HEK293 (cell line): ENCODE data around the gene CPNE8.

Source experiments
- CTCF ChIA-PET: fragments of 350-600 bp; formaldehyde crosslinking; extraction: SDS; loops from one replicate; lab custom pipeline; 2021; ENCODE audit warnings: antibody characterized with exemption; lab: Yijun Ruan, JAX
- POLR2A ChIA-PET: fragments of 300-600 bp; formaldehyde crosslinking; extraction: SDS; loops from one replicate; lab custom pipeline; 2020; ENCODE audit warnings: antibody characterized with exemption, inconsistent platforms; lab: Yijun Ruan, JAX
- H3K27ac ChIP-seq: fragments of 200-500 bp; sonication (Bioruptor generic); 2 replicates; pipeline ENCODE4 v1.5.1; 2014; ENCODE audit warnings: low read depth, low read length, control low read depth, inconsistent platforms; ENCODE audit errors: extremely low read depth
- H3K36me3 ChIP-seq, 2 experiments: fragments of 200-500 bp in 1 of 2; sonication (Bioruptor generic) in 1 of 2; 1 replicate in 1 of 2; 2 replicates in 1 of 2; pipeline ENCODE4 v1.5.1; 2014 to 2017; ENCODE audit warnings: inconsistent platforms in 2 of 2, low read length in 2 of 2; ENCODE audit not compliant: control insufficient read depth in 2 of 2, insufficient read depth in 1 of 2
- H3K4me1 ChIP-seq: fragments of 200-500 bp; sonication (Bioruptor generic); 2 replicates; pipeline ENCODE4 v1.5.1; 2014; ENCODE audit warnings: mild to moderate bottlenecking, low read length, inconsistent platforms; ENCODE audit not compliant: control insufficient read depth, insufficient read depth
- H3K4me3 ChIP-seq: 2 replicates; pipeline ENCODE4 v1.5.1; 2011; ENCODE audit warnings: low read depth, mild to moderate bottlenecking, control low read depth, low read length, moderate library complexity
- H3K9me3 ChIP-seq: fragments of 200-500 bp; sonication (Bioruptor generic); 2 replicates; pipeline ENCODE4 v1.5.1; 2014; ENCODE audit warnings: low read depth, low read length, inconsistent platforms; ENCODE audit not compliant: control insufficient read depth, insufficient read depth
- HIC1 ChIP-seq: fragments of 450-650 bp; formaldehyde crosslinking; IDR thresholded peaks from 2 replicates; pipeline ENCODE4 v1.5.1; 2016; ENCODE audit warnings: missing biosample characterization, missing genetic modification characterization
- HOXA7 ChIP-seq: sonication (generic); formaldehyde crosslinking; IDR thresholded peaks from 2 replicates; pipeline ENCODE4 v1.8.1; 2022; ENCODE audit warnings: missing genetic modification reagents, borderline replicate concordance
- KLF7 ChIP-seq: fragments of 450-650 bp; formaldehyde crosslinking; IDR thresholded peaks from 2 replicates; pipeline ENCODE4 v1.5.1; 2016; ENCODE audit warnings: missing biosample characterization, missing genetic modification characterization, borderline replicate concordance
- SCRT2 ChIP-seq: fragments of 450-650 bp; formaldehyde crosslinking; IDR thresholded peaks from 2 replicates; pipeline ENCODE4 v1.5.1; 2016; ENCODE audit warnings: missing biosample characterization, missing genetic modification characterization
- ZNF10 ChIP-seq: fragments of 450-650 bp; formaldehyde crosslinking; IDR thresholded peaks from 2 replicates; pipeline ENCODE4 v1.5.1; 2017; ENCODE audit warnings: missing biosample characterization, missing genetic modification characterization
- ZNF155 ChIP-seq: fragments of 450-650 bp; formaldehyde crosslinking; IDR thresholded peaks from 2 replicates; pipeline ENCODE4 v1.5.1; 2016; ENCODE audit warnings: missing biosample characterization, missing genetic modification characterization
- ZNF488 ChIP-seq: fragments of 450-650 bp; formaldehyde crosslinking; IDR thresholded peaks from 2 replicates; pipeline ENCODE4 v1.5.1; 2016; ENCODE audit warnings: missing biosample characterization, missing genetic modification characterization
- ZNF530 ChIP-seq: fragments of 450-650 bp; formaldehyde crosslinking; IDR thresholded peaks from 2 replicates; pipeline ENCODE4 v1.5.1; 2016; ENCODE audit warnings: low read depth, missing biosample characterization, missing genetic modification characterization
- ZNF623 ChIP-seq: fragments of 450-650 bp; formaldehyde crosslinking; IDR thresholded peaks from 2 replicates; pipeline ENCODE4 v1.5.1; 2016; ENCODE audit warnings: missing biosample characterization, missing genetic modification characterization
- ZNF664 ChIP-seq: fragments of 450-650 bp; formaldehyde crosslinking; IDR thresholded peaks from 2 replicates; pipeline ENCODE4 v1.5.1; 2016; ENCODE audit warnings: missing biosample characterization, missing genetic modification characterization
- ZNF670 ChIP-seq: fragments of 450-650 bp; formaldehyde crosslinking; IDR thresholded peaks from 2 replicates; pipeline ENCODE4 v1.5.1; 2016; ENCODE audit warnings: missing biosample characterization, missing genetic modification characterization, low read depth
- ZNF707 ChIP-seq: fragments of 450-650 bp; formaldehyde crosslinking; IDR thresholded peaks from 2 replicates; pipeline ENCODE4 v1.5.1; 2016; ENCODE audit warnings: missing biosample characterization, missing genetic modification characterization
- ZNF776 ChIP-seq: fragments of 450-650 bp; formaldehyde crosslinking; IDR thresholded peaks from 2 replicates; pipeline ENCODE4 v1.5.0; 2017; ENCODE audit warnings: missing biosample characterization, missing genetic modification characterization, borderline replicate concordance
- ZNF785 ChIP-seq: fragments of 450-650 bp; formaldehyde crosslinking; IDR thresholded peaks from 2 replicates; pipeline ENCODE4 v1.5.1; 2016; ENCODE audit warnings: missing biosample characterization, missing genetic modification characterization
- TF ChIP-seq, protein P1 (sequence below): fragments of 450-650 bp; formaldehyde crosslinking; IDR thresholded peaks from 2 replicates; pipeline ENCODE4 v1.5.1; 2017; ENCODE audit warnings: missing biosample characterization, mild to moderate bottlenecking, missing genetic modification characterization, moderate library complexity

The CPNE8 gene

GRCh38 chr12:38903596-38903995, 1.8 kb downstream of the CPNE8 start:
- H3K36me3 ChIP-seq, result no peaks in the 10 kb centered on the region
- ChIA-PET CTCF (interaction anchor here (0.7 to 1.2 kb wide), 5 partner anchors 9 to 569 kb away, joined by 3 read pairs; no protein-coding TSS in a partner anchor), POLR2A (no interaction called here)
- no peak overlapping the region for H3K4me3 ChIP-seq
- 0 out of 2 replicates have a peak overlapping the region, but pooled peaks have one; percentile 99 for H3K27ac ChIP-seq
- peaks cover 3% of the 10 kb centered on the region; the same call in 1 of the 2 replicates for H3K9me3 ChIP-seq
- TF ChIP-seq ZNF10 (tag by site-specific recombination) (peak; percentile 75), ZNF623 (tag by site-specific recombination) (no peak)
- H3K4me1 ChIP-seq, result peaks cover 7% of the 10 kb centered on the region

DNA sequence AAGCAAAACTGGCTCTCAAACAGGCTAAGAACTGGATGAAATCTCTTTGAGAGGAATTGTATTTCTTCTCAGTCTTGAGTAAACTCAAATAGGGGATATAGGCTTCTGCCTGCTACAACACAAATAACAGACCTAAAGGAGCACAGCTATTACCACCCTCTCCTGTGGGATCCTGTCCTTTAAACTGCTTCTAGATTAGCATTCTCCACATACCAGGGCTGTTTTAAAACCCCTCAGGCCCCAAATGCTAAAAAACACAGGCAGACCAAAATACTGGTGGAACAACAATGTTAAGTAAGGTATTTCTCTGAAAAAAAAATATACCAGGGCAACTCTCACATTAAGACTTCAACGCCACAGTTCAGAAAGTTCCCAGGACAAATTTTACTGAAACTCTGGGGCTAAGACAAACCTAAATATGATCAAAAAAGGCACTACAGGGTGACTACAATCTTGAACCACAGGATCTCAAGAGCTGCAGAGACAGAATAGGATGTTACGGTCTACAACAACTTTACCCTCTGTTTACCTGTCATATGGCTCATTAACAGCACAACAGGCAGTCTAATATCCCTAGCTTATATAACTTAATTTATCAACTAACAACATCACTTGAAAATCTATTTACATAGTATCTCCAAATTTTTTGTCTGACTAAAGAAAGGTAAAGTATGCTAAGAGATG, 7.2 kb downstream of the CPNE8 start:
- H3K4me3 ChIP-seq, result no peak overlapping the region
- 0 out of 2 replicates have a peak, but pooled peaks cover 2% of the 10 kb centered on the region for H3K4me1 ChIP-seq
- CTCF ChIA-PET, result interaction anchor here (1.4 kb wide), 1 partner anchor 8 kb away, joined by 4 read pairs; no protein-coding TSS in a partner anchor
- POLR2A ChIA-PET, result no interaction called here
- H3K9me3 ChIP-seq, result peaks cover 3% of the 10 kb centered on the region; the same call in 1 of the 2 replicates
- TF ChIP-seq ZNF530 (tag by site-specific recombination) (no peak), ZNF785 (tag by site-specific recombination) (no peak), ZNF670 (tag by site-specific recombination) (no peak), KLF7 (tag by site-specific recombination) (no peak), ZNF155 (tag by site-specific recombination) (no peak), HIC1 (no peak)
- TF ChIP-seq, protein P1, sequence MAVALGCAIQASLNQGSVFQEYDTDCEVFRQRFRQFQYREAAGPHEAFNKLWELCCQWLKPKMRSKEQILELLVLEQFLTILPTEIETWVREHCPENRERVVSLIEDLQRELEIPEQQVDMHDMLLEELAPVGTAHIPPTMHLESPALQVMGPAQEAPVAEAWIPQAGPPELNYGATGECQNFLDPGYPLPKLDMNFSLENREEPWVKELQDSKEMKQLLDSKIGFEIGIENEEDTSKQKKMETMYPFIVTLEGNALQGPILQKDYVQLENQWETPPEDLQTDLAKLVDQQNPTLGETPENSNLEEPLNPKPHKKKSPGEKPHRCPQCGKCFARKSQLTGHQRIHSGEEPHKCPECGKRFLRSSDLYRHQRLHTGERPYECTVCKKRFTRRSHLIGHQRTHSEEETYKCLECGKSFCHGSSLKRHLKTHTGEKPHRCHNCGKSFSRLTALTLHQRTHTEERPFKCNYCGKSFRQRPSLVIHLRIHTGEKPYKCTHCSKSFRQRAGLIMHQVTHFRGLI (tag by site-specific recombination), result no peak
- H3K36me3 ChIP-seq, result no peaks in the 10 kb centered on the region
- H3K27ac ChIP-seq, result no peak overlapping the region

GRCh38 chr12:38895446-38895845, 9.9 kb downstream of the CPNE8 start:
- H3K9me3 ChIP-seq, result peaks cover 3% of the 10 kb centered on the region; the same call in 1 of the 2 replicates
- no peak overlapping the region for H3K27ac ChIP-seq
- no peak overlapping the region for H3K4me3 ChIP-seq
- ChIA-PET CTCF (interaction anchor here (0.8 to 1.0 kb wide), 3 partner anchors 8 to 26 kb away, joined by 3 to 5 read pairs (median 4); no protein-coding TSS in a partner anchor), POLR2A (interaction anchor here (1.8 kb wide), 1 partner anchor 10 kb away, joined by 10 read pairs; the partner anchor contains the start of gene CPNE8)
- peaks cover 4% of the 10 kb centered on the region for H3K4me1 ChIP-seq
- H3K36me3 ChIP-seq, result no peaks in the 10 kb centered on the region
- TF ChIP-seq ZNF776 (tag by site-specific recombination), result no peak
- TF ChIP-seq SCRT2, result no peak
- no peak for TF ChIP-seq ZNF488 (tag by site-specific recombination)
- TF ChIP-seq ZNF664 (tag by site-specific recombination), result no peak
- TF ChIP-seq ZNF707 (tag by site-specific recombination), result no peak
- TF ChIP-seq HOXA7 (CRISPR knock-in tag), result no peak
